ENCODE measurements around the gene RPRD1B. TPM values are rescaled to one million over a fixed set of nuclear protein-coding genes. Genes with fewer than 3 reads are reported as not detected.

RPRD1B gene
- total and polyA plus RNA-seq, 3 experiments from 2014 or later, result 5.2 to 39.1 (median 39.1) TPM

GRCh38 chr20:38084425-38084951, 50.9 kb downstream of the RPRD1B start:
- Mint-ChIP-seq H3K4me3 (no peak overlapping the region), H3K9me3 (peaks cover 0 to under 1% (median 0%) of the 10 kb centered on the region in 5 donors), H3K27me3 (peaks cover 0 to 1% of the 10 kb centered on the region in 2 donors), H3K36me3 (peaks cover 8 to 94% (median 16%) of the 10 kb centered on the region in 3 donors), H3K4me1 (peaks cover 19 to 26% (median 21%) of the 10 kb centered on the region in 3 donors), H3K27ac (peak overlapping the region in 4 of 8 donors; percentile 11 to 63 (median 50))
- H3K4me3 ChIP-seq (ENCODE audit: low read length), result no peak overlapping the region
- H3K9me3 ChIP-seq (ENCODE audit: low read length), result no peaks in the 10 kb centered on the region
- H3K27ac ChIP-seq (ENCODE audit: low read depth, low read length), result peak overlapping the region; percentile 14
- H3K27me3 ChIP-seq (ENCODE audit: insufficient read depth, low read length, poor library complexity, severe bottlenecking), result no peaks in the 10 kb centered on the region
- DNase-seq, result no peak
- CTCF ChIA-PET, result no interaction called here
- no peaks in the 10 kb centered on the region for H3K4me1 ChIP-seq (ENCODE audit: insufficient read depth, low read length)
- peaks cover 29% of the 10 kb centered on the region for H3K36me3 ChIP-seq (ENCODE audit: insufficient read depth, low read length)
- POLR2A ChIA-PET, result interaction anchor here (0.6 kb wide), 1 partner anchor 61 kb away, joined by 5 read pairs; no protein-coding TSS in a partner anchor

- Histone ChIP-seq H3K36me3 (ENCODE audit: insufficient read depth, low read length) (peaks cover 29% of the 10 kb centered on the region), H3K27me3 (ENCODE audit: insufficient read depth, low read length, poor library complexity, severe bottlenecking) (no peaks in the 10 kb centered on the region), H3K4me1 (ENCODE audit: insufficient read depth, low read length) (no peaks in the 10 kb centered on the region), H3K4me3 (ENCODE audit: low read length) (no peak overlapping the region), H3K9me3 (ENCODE audit: low read length) (no peaks in the 10 kb centered on the region), H3K27ac (ENCODE audit: low read depth, low read length) (no peak overlapping the region)
- Mint-ChIP-seq H3K27ac (peak overlapping the region in 5 of 8 donors; percentile 41 to 79 (median 61)), H3K27me3 (peaks cover 0 to under 1% of the 10 kb centered on the region in 2 donors), H3K36me3 (peaks cover 3 to 94% (median 19%) of the 10 kb centered on the region in 3 donors), H3K4me1 (peaks cover 16 to 26% (median 17%) of the 10 kb centered on the region in 3 donors), H3K4me3 (no peak overlapping the region), H3K9me3 (no peaks in the 10 kb centered on the region)
- no peak for DNase-seq
- ChIA-PET CTCF (no interaction called here), POLR2A (no interaction called here)
Measured at GRCh38 chr20:38085026-38085425, 51.5 kb downstream of the RPRD1B start.

GRCh38 chr20:38089500-38089899, 56.0 kb downstream of the RPRD1B start:
- Histone ChIP-seq H3K36me3 (ENCODE audit: insufficient read depth, low read length) (peaks cover 19% of the 10 kb centered on the region), H3K9me3 (ENCODE audit: low read length) (no peaks in the 10 kb centered on the region), H3K4me3 (ENCODE audit: low read length) (no peak overlapping the region), H3K27me3 (ENCODE audit: insufficient read depth, low read length, poor library complexity, severe bottlenecking) (no peaks in the 10 kb centered on the region), H3K4me1 (ENCODE audit: insufficient read depth, low read length) (peaks cover 26% of the 10 kb centered on the region), H3K27ac (ENCODE audit: low read depth, low read length) (no peak overlapping the region)
- Mint-ChIP-seq H3K4me3 (no peak overlapping the region), H3K27me3 (no peaks in the 10 kb centered on the region), H3K9me3 (no peaks in the 10 kb centered on the region), H3K27ac (peak overlapping the region in 5 of 8 donors; percentile 1 to 83 (median 62)), H3K36me3 (peaks cover 0 to 73% (median 18%) of the 10 kb centered on the region in 3 donors), H3K4me1 (peaks cover 32 to 49% (median 38%) of the 10 kb centered on the region in 3 donors)
- ChIA-PET POLR2A (no interaction called here), CTCF (no interaction called here)
- DNase-seq, result no peak

- Mint-ChIP-seq H3K4me1 (peaks cover 35 to 51% (median 43%) of the 10 kb centered on the region in 3 donors), H3K36me3 (peaks cover 0 to 68% (median 15%) of the 10 kb centered on the region in 3 donors)
Measured at GRCh38 chr20:38090061-38090460, 56.5 kb downstream of the RPRD1B start.

GRCh38 chr20:38091441-38092216, 58.1 kb downstream of the RPRD1B start:
- peak overlapping the region; percentile 79 to 97 (median 89) for H3K27ac Mint-ChIP-seq
- H3K9me3 Mint-ChIP-seq, result no peaks in the 10 kb centered on the region
- H3K4me1 Mint-ChIP-seq, result peaks cover 36 to 46% (median 45%) of the 10 kb centered on the region in 3 donors
- H3K4me3 ChIP-seq (ENCODE audit: low read length), result no peak overlapping the region
- peaks cover 10% of the 10 kb centered on the region for H3K36me3 ChIP-seq (ENCODE audit: insufficient read depth, low read length)
- H3K27me3 ChIP-seq (ENCODE audit: insufficient read depth, low read length, poor library complexity, severe bottlenecking), result no peaks in the 10 kb centered on the region
- ChIA-PET POLR2A (no interaction called here), CTCF (no interaction called here)
- peak overlapping the region; percentile 51 for H3K27ac ChIP-seq (ENCODE audit: low read depth, low read length)
- H3K27me3 Mint-ChIP-seq, result no peaks in the 10 kb centered on the region
- H3K4me1 ChIP-seq (ENCODE audit: insufficient read depth, low read length), result peaks cover 30% of the 10 kb centered on the region
- peak overlapping the region in 6 of 7 donors; percentile 12 to 85 (median 28) for H3K4me3 Mint-ChIP-seq
- no peak for DNase-seq
- peaks cover 0 to 52% (median 13%) of the 10 kb centered on the region in 3 donors for H3K36me3 Mint-ChIP-seq
- no peaks in the 10 kb centered on the region for H3K9me3 ChIP-seq (ENCODE audit: low read length)

More at GRCh38 chr20:38090061-38090460, 56.5 kb downstream of the RPRD1B start:
- DNase-seq, result no peak
- H3K27me3 Mint-ChIP-seq, result no peaks in the 10 kb centered on the region
- no peaks in the 10 kb centered on the region for H3K9me3 ChIP-seq (ENCODE audit: low read length)
- H3K9me3 Mint-ChIP-seq, result no peaks in the 10 kb centered on the region
- H3K27me3 ChIP-seq (ENCODE audit: insufficient read depth, low read length, poor library complexity, severe bottlenecking), result no peaks in the 10 kb centered on the region
- H3K4me3 Mint-ChIP-seq, result no peak overlapping the region
- peaks cover 30% of the 10 kb centered on the region for H3K4me1 ChIP-seq (ENCODE audit: insufficient read depth, low read length)
- H3K36me3 ChIP-seq (ENCODE audit: insufficient read depth, low read length), result peaks cover 15% of the 10 kb centered on the region
- no peak overlapping the region for H3K4me3 ChIP-seq (ENCODE audit: low read length)
- ChIA-PET CTCF (no interaction called here), POLR2A (no interaction called here)
- H3K27ac Mint-ChIP-seq, result peak overlapping the region in 6 of 8 donors; percentile 1 to 83 (median 58)
- no peak overlapping the region for H3K27ac ChIP-seq (ENCODE audit: low read depth, low read length)

GRCh38 chr20:38092260-38092857, 58.8 kb downstream of the RPRD1B start:
- H3K27me3 Mint-ChIP-seq, result no peaks in the 10 kb centered on the region
- Histone ChIP-seq H3K27ac (ENCODE audit: low read depth, low read length) (peak overlapping the region; percentile 51), H3K27me3 (ENCODE audit: insufficient read depth, low read length, poor library complexity, severe bottlenecking) (no peaks in the 10 kb centered on the region), H3K4me1 (ENCODE audit: insufficient read depth, low read length) (peaks cover 30% of the 10 kb centered on the region), H3K9me3 (ENCODE audit: low read length) (no peaks in the 10 kb centered on the region), H3K36me3 (ENCODE audit: insufficient read depth, low read length) (peaks cover 5% of the 10 kb centered on the region), H3K4me3 (ENCODE audit: low read length) (no peak overlapping the region)
- H3K9me3 Mint-ChIP-seq, result no peaks in the 10 kb centered on the region
- H3K36me3 Mint-ChIP-seq, result peaks cover 0 to 45% (median 13%) of the 10 kb centered on the region in 3 donors
- CTCF ChIA-PET, result no interaction called here
- H3K27ac Mint-ChIP-seq, result peak overlapping the region in 7 of 8 donors; percentile 71 to 97 (median 88)
- H3K4me1 Mint-ChIP-seq, result peaks cover 36 to 46% (median 45%) of the 10 kb centered on the region in 3 donors
- no peak for DNase-seq
- H3K4me3 Mint-ChIP-seq, result peak overlapping the region in 2 of 7 donors; percentile 8 to 32
- POLR2A ChIA-PET, result interaction anchor here (0.6 kb wide), 1 partner anchor 16 kb away, joined by 5 read pairs; no protein-coding TSS in a partner anchor

GRCh38 chr20:38092915-38093314, 59.4 kb downstream of the RPRD1B start:
- peaks cover 36 to 46% (median 45%) of the 10 kb centered on the region in 3 donors for H3K4me1 Mint-ChIP-seq
- no peaks in the 10 kb centered on the region for H3K9me3 ChIP-seq (ENCODE audit: low read length)
- ChIA-PET CTCF (no interaction called here), POLR2A (interaction anchor here (0.6 kb wide), 1 partner anchor 16 kb away, joined by 5 read pairs; no protein-coding TSS in a partner anchor)
- no peaks in the 10 kb centered on the region for H3K27me3 ChIP-seq (ENCODE audit: insufficient read depth, low read length, poor library complexity, severe bottlenecking)
- peaks cover 30% of the 10 kb centered on the region for H3K4me1 ChIP-seq (ENCODE audit: insufficient read depth, low read length)
- H3K4me3 Mint-ChIP-seq, result no peak overlapping the region
- no peak for DNase-seq
- no peaks in the 10 kb centered on the region for H3K9me3 Mint-ChIP-seq
- H3K27ac ChIP-seq (ENCODE audit: low read depth, low read length), result no peak overlapping the region
- no peaks in the 10 kb centered on the region for H3K27me3 Mint-ChIP-seq
- H3K36me3 ChIP-seq (ENCODE audit: insufficient read depth, low read length), result peaks cover 5% of the 10 kb centered on the region
- no peak overlapping the region for H3K4me3 ChIP-seq (ENCODE audit: low read length)
- peaks cover 0 to 39% (median 15%) of the 10 kb centered on the region in 3 donors for H3K36me3 Mint-ChIP-seq
- peak overlapping the region in 6 of 8 donors; percentile 51 to 95 (median 74) for H3K27ac Mint-ChIP-seq
